Measurements from ENCODE around the gene CACNA1H. TPM values are rescaled to one million over a fixed set of nuclear protein-coding genes. Genes with fewer than 3 reads are reported as not detected.
"Not testable (repeated sequence)": the region's sequence is repeated elsewhere in the genome, so short reads cannot be mapped to it uniquely, and the experiment has no call there.

The CACNA1H gene
- total and polyA plus RNA-seq, 7 experiments from 2014 or later = 0.31 to 8.8 (median 2.2) TPM

GRCh38 chr16:1254821-1255220 is 101.9 kb downstream of the CACNA1H start:
- ATAC-seq; H3K4me1 Mint-ChIP-seq; DNase-seq; H3K4me1 ChIP-seq (ENCODE audit: control insufficient read depth in 2 of 2, insufficient read depth in 2 of 2, low read length in 2 of 2); H3K27ac ChIP-seq (ENCODE audit: low read depth, low read length); H3K36me3 ChIP-seq (ENCODE audit: control insufficient read depth in 2 of 3, insufficient read depth in 3 of 3, low read length in 3 of 3); H3K4me3 Mint-ChIP-seq; CTCF ChIA-PET; H3K9me3 ChIP-seq (ENCODE audit: control insufficient read depth in 2 of 3, low read length in 3 of 3); H3K4me3 ChIP-seq (ENCODE audit: low read length); POLR2A ChIA-PET; H3K36me3 Mint-ChIP-seq; H3K27me3 Mint-ChIP-seq; H3K27me3 ChIP-seq (ENCODE audit: control insufficient read depth in 2 of 2, insufficient read depth in 2 of 2, low read length in 2 of 2); H3K27ac Mint-ChIP-seq; H3K9me3 Mint-ChIP-seq; intact Hi-C loops (cut with micrococcal nuclease): not testable (repeated sequence)

DNA sequence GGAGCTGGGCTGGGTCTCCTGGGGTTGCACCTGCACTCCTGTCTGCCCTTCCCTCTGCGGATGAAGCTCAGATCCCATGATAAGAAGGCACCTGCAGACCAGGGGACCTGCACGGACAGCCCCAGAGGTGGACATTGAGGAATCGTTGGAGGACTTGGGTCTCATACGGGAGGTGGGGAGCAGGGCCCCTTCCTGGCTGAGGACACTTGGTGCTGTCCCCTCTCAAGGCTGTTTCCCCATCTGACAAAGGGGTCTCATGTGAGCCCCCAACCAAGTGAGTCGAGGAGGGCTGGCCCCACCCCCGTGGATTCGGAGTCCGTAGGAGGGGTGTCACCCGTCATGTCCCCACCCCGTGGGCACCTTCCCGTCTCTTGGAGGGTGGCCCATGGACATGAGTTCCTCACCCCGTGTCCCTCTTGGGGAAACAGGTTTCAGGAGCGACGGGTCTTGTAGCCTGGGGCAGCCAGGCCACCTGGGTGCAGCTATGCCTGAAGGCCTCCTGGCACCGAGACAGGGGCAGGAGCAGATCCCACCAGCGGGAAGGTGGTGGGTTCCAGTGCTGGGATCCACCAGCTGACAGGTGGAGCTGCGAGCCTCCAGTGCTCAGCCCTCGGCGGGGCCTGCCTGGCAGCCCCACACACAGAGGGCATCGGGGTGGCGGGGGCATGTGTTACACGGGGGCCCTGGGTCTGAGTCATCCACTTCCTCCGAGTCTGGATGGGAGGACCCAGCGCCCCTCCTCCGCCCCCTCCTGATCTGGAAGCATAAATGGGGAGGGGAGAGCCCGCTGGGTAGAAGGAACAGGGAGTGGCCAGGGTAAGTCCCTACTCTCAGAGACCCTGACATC is 102.6 kb downstream of the CACNA1H start, which contains the start of gene TPSD1:
TSS of gene TPSD1 (plus strand) at position 794 of the 847 bp plus-strand sequence. CDS start 212 bp downstream, outside the sequence.
- H3K36me3 Mint-ChIP-seq; DNase-seq; H3K27ac Mint-ChIP-seq; H3K4me3 Mint-ChIP-seq; H3K9me3 Mint-ChIP-seq; H3K36me3 ChIP-seq (ENCODE audit: control insufficient read depth in 2 of 3, insufficient read depth in 3 of 3, low read length in 3 of 3); intact Hi-C loops (cut with micrococcal nuclease); CTCF ChIA-PET; POLR2A ChIA-PET; H3K27ac ChIP-seq (ENCODE audit: low read depth, low read length); H3K4me1 ChIP-seq (ENCODE audit: control insufficient read depth in 2 of 2, insufficient read depth in 2 of 2, low read length in 2 of 2); H3K9me3 ChIP-seq (ENCODE audit: control insufficient read depth in 2 of 3, low read length in 3 of 3); H3K27me3 ChIP-seq (ENCODE audit: control insufficient read depth in 2 of 2, insufficient read depth in 2 of 2, low read length in 2 of 2); H3K4me3 ChIP-seq (ENCODE audit: low read length); H3K4me1 Mint-ChIP-seq; ATAC-seq: not testable (repeated sequence)
- peaks cover 7 to 12% (median 9%) of the 10 kb centered on the region in 5 donors for H3K27me3 Mint-ChIP-seq

GRCh38 chr16:1256296-1256873 is 103.5 kb downstream of the CACNA1H start:
- intact Hi-C loops (cut with micrococcal nuclease); ATAC-seq; DNase-seq; H3K4me1 ChIP-seq (ENCODE audit: control insufficient read depth in 2 of 2, insufficient read depth in 2 of 2, low read length in 2 of 2); H3K27ac ChIP-seq (ENCODE audit: low read depth, low read length); H3K9me3 ChIP-seq (ENCODE audit: control insufficient read depth in 2 of 3, low read length in 3 of 3); H3K4me3 ChIP-seq (ENCODE audit: low read length); H3K27me3 ChIP-seq (ENCODE audit: control insufficient read depth in 2 of 2, insufficient read depth in 2 of 2, low read length in 2 of 2); H3K36me3 Mint-ChIP-seq; H3K9me3 Mint-ChIP-seq; CTCF ChIA-PET; H3K4me1 Mint-ChIP-seq; H3K4me3 Mint-ChIP-seq; POLR2A ChIA-PET; H3K27ac Mint-ChIP-seq; H3K36me3 ChIP-seq (ENCODE audit: control insufficient read depth in 2 of 3, insufficient read depth in 3 of 3, low read length in 3 of 3): not testable (repeated sequence)
- H3K27me3 Mint-ChIP-seq = peaks cover 11 to 19% (median 12%) of the 10 kb centered on the region in 5 donors

- ATAC-seq = no peak
- Mint-ChIP-seq H3K27ac (no peak overlapping the region), H3K9me3 (no peaks in the 10 kb centered on the region), H3K36me3 (no peaks in the 10 kb centered on the region), H3K4me3 (no peak overlapping the region), H3K27me3 (peaks cover 13 to 23% (median 14%) of the 10 kb centered on the region in 5 donors), H3K4me1 (peaks cover 0 to 9% (median 5%) of the 10 kb centered on the region in 7 donors)
- H3K4me1 ChIP-seq (ENCODE audit: control insufficient read depth in 2 of 2, insufficient read depth in 2 of 2, low read length in 2 of 2) = no peaks in the 10 kb centered on the region
- ChIA-PET POLR2A (no interaction called here), CTCF (no interaction called here)
- DNase-seq = no peak
- no peaks in the 10 kb centered on the region for H3K36me3 ChIP-seq (ENCODE audit: control insufficient read depth in 2 of 3, insufficient read depth in 3 of 3, low read length in 3 of 3)
- H3K4me3 ChIP-seq (ENCODE audit: low read length) = no peak overlapping the region
- no peaks in the 10 kb centered on the region for H3K9me3 ChIP-seq (ENCODE audit: control insufficient read depth in 2 of 3, low read length in 3 of 3)
- no peaks in the 10 kb centered on the region for H3K27me3 ChIP-seq (ENCODE audit: control insufficient read depth in 2 of 2, insufficient read depth in 2 of 2, low read length in 2 of 2)
- no peak overlapping the region for H3K27ac ChIP-seq (ENCODE audit: low read depth, low read length)
- intact Hi-C loops (cut with micrococcal nuclease) = no loop called here
Measured at GRCh38 chr16:1256874-1257322, 104.0 kb downstream of the CACNA1H start.

DNA sequence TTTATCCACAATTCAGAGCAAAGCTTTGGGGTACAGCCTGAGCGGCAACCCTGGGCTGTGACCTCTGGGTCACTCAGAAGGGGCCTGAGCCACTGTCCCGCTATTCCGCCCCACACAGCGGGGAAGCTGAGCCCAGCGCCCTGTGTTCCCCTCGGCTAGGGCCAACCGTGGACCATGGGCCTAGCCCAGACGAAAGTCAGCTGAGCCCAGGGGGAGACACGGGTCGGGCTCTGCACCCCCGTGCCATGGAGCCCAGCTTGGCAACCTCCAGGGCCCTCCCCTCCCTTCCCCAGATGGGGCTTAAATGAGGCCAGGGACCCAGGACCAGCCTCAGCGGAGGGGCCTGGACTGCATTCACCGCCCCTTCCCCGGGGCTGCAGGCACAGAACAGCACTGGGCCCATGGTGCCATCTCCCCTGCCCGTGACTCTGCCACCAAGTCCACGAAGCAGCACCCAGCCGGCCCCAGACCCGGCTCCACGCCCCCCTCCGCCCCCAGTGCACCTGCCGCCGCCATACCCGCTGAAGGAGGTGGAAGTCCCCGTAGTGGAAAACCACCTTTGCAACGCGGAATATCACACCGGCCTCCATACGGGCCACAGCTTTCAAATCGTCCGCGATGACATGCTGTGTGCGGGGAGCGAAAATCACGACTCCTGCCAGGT is 104.8 kb downstream of the CACNA1H start:
- Histone ChIP-seq H3K9me3 (ENCODE audit: control insufficient read depth in 2 of 3, low read length in 3 of 3) (no peaks in the 10 kb centered on the region), H3K36me3 (ENCODE audit: control insufficient read depth in 2 of 3, insufficient read depth in 3 of 3, low read length in 3 of 3) (no peaks in the 10 kb centered on the region), H3K27me3 (ENCODE audit: control insufficient read depth in 2 of 2, insufficient read depth in 2 of 2, low read length in 2 of 2) (no peaks in the 10 kb centered on the region), H3K27ac (ENCODE audit: low read depth, low read length) (no peak overlapping the region), H3K4me3 (ENCODE audit: low read length) (no peak overlapping the region), H3K4me1 (ENCODE audit: control insufficient read depth in 2 of 2, insufficient read depth in 2 of 2, low read length in 2 of 2) (no peaks in the 10 kb centered on the region)
- no peak for ATAC-seq
- intact Hi-C loops (cut with micrococcal nuclease) = no loop called here
- Mint-ChIP-seq H3K9me3 (no peaks in the 10 kb centered on the region), H3K36me3 (no peaks in the 10 kb centered on the region), H3K27me3 (peaks cover 18 to 28% (median 19%) of the 10 kb centered on the region in 5 donors), H3K27ac (no peak overlapping the region), H3K4me3 (no peak overlapping the region), H3K4me1 (peaks cover 0 to 9% (median 5%) of the 10 kb centered on the region in 7 donors)
- no peak for DNase-seq
- ChIA-PET POLR2A (no interaction called here), CTCF (no interaction called here)

GRCh38 chr16:1258225-1258600 is 105.3 kb downstream of the CACNA1H start:
- ChIA-PET POLR2A (no interaction called here), CTCF (interaction anchor here (0.7 kb wide), 1 partner anchor 419 kb away, joined by 4 read pairs; no protein-coding TSS in a partner anchor)
- Mint-ChIP-seq H3K4me3 (no peak overlapping the region), H3K27me3 (peaks cover 18 to 28% (median 19%) of the 10 kb centered on the region in 5 donors), H3K9me3 (no peaks in the 10 kb centered on the region), H3K36me3 (no peaks in the 10 kb centered on the region), H3K4me1 (peaks cover 0 to 9% (median 5%) of the 10 kb centered on the region in 7 donors), H3K27ac (no peak overlapping the region)
- DNase-seq (no peak), ATAC-seq (no peak)
- H3K27me3 ChIP-seq (ENCODE audit: control insufficient read depth in 2 of 2, insufficient read depth in 2 of 2, low read length in 2 of 2) = no peaks in the 10 kb centered on the region
- no peak overlapping the region for H3K27ac ChIP-seq (ENCODE audit: low read depth, low read length)
- no peaks in the 10 kb centered on the region for H3K4me1 ChIP-seq (ENCODE audit: control insufficient read depth in 2 of 2, insufficient read depth in 2 of 2, low read length in 2 of 2)
- no peaks in the 10 kb centered on the region for H3K36me3 ChIP-seq (ENCODE audit: control insufficient read depth in 2 of 3, insufficient read depth in 3 of 3, low read length in 3 of 3)
- no peaks in the 10 kb centered on the region for H3K9me3 ChIP-seq (ENCODE audit: control insufficient read depth in 2 of 3, low read length in 3 of 3)
- H3K4me3 ChIP-seq (ENCODE audit: low read length) = no peak overlapping the region
- intact Hi-C loops (cut with micrococcal nuclease) = no loop called here

Measured in naive thymus-derived CD4-positive, alpha-beta T cell (primary cell).